T-cell (primary cell): ENCODE measurements around the gene GDF10. TPM values are rescaled to one million over a fixed set of nuclear protein-coding genes. Genes with fewer than 3 reads are reported as not detected.

Experiments used
- ATAC-seq, 4 experiments: fragments of 200-7000 bp in 3 of 4; fragments of 150-1000 bp in 1 of 4; cut with Tn5 transposase; replicated peaks in 1 of 4; 1 replicate in 3 of 4; 2 replicates in 1 of 4; pipeline ENCODE4 v1.10.0; 2021; ENCODE audit warnings: moderate library complexity in 3 of 4, mild to moderate bottlenecking in 2 of 4, moderate number of reproducible peaks in 1 of 4
- CTCF ChIA-PET, 2 donors: fragments of 300-600 bp; sonication (Branson Sonifier 250); formaldehyde crosslinking; loops; one replicate each; lab custom pipeline; 2022; ENCODE audit warnings: antibody characterized with exemption in 2 of 2; lab: Charles Lee
- POLR2A ChIA-PET, 2 donors: fragments of 300-600 bp; sonication (Branson Sonifier 250); formaldehyde crosslinking; loops; one replicate each; lab custom pipeline; 2022; ENCODE audit warnings: antibody characterized with exemption in 2 of 2; lab: Charles Lee
- DNase-seq, 35 experiments: peaks; one replicate each; pipeline versions ENCODE4 v3.0.0 to v3.0.0-alpha.2; 2013 to 2023
- H3K27ac ChIP-seq: one replicate; pipeline ENCODE4 v1.5.1; 2013; ENCODE audit warnings: low read length
- H3K27me3 ChIP-seq, 2 experiments: replicated peaks in 1 of 2; 1 replicate in 1 of 2; 2 replicates in 1 of 2; pipeline versions ENCODE4 v1.6.1 to v1.7.0; 2013; ENCODE audit warnings: low read length in 1 of 2, mixed read lengths in 1 of 2; ENCODE audit not compliant: control insufficient read depth in 2 of 2, insufficient read depth in 2 of 2; ENCODE audit errors: extremely low read depth in 1 of 2
- H3K36me3 ChIP-seq, 2 donors: 1 replicate in 1 of 2; 2 replicates in 1 of 2; pipeline versions ENCODE4 v1.6.1 to v1.7.0; 2013; ENCODE audit warnings: low read length in 1 of 2; ENCODE audit not compliant: control insufficient read depth in 2 of 2, insufficient read depth in 1 of 2; ENCODE audit errors: extremely low read depth in 1 of 2
- H3K4me1 ChIP-seq, 2 experiments: 1 replicate in 1 of 2; 2 replicates in 1 of 2; pipeline versions ENCODE4 v1.6.1 to v1.7.0; 2013; ENCODE audit warnings: low read length in 2 of 2, mixed read lengths in 1 of 2; ENCODE audit not compliant: insufficient read depth in 2 of 2, control insufficient read depth in 1 of 2; ENCODE audit errors: extremely low read depth in 1 of 2
- H3K4me3 ChIP-seq, 2 donors: 1 replicate in 1 of 2; 2 replicates in 1 of 2; pipeline versions ENCODE4 v1.5.1 to v1.7.0; 2013; ENCODE audit warnings: mild to moderate bottlenecking in 2 of 2, low read length in 1 of 2, moderate library complexity in 1 of 2; ENCODE audit not compliant: control insufficient read depth in 1 of 2; ENCODE audit errors: extremely low read depth in 1 of 2
- H3K9me3 ChIP-seq: 2 replicates; pipeline ENCODE4 v1.7.0; 2013
- H3K27ac Mint-ChIP-seq, 2 donors: one replicate each; pipeline ENCODE4 v1.8.0; 2020 to 2021; ENCODE audit warnings: mild to moderate bottlenecking in 2 of 2, mixed read lengths in 2 of 2
- H3K27me3 Mint-ChIP-seq, 2 donors: one replicate each; pipeline ENCODE4 v1.8.0; 2021 to 2022; ENCODE audit warnings: mixed read lengths in 2 of 2
- H3K36me3 Mint-ChIP-seq: one replicate; pipeline ENCODE4 v1.8.0; 2021; ENCODE audit warnings: mixed read lengths
- H3K4me1 Mint-ChIP-seq, 3 donors: one replicate each; pipeline ENCODE4 v1.8.0; 2020 to 2022; ENCODE audit warnings: mixed read lengths in 3 of 3, mild to moderate bottlenecking in 1 of 3
- H3K4me3 Mint-ChIP-seq, 3 donors: one replicate each; pipeline ENCODE4 v1.8.0; 2020 to 2022; ENCODE audit warnings: mild to moderate bottlenecking in 3 of 3, mixed read lengths in 3 of 3, moderate library complexity in 3 of 3
- H3K9me3 Mint-ChIP-seq, 3 donors: one replicate each; pipeline ENCODE4 v1.8.0; 2020 to 2022; ENCODE audit warnings: mixed read lengths in 3 of 3
- WGBS: methylation state at CpG from one replicate; pipeline ENCODE4 v1.1.5; 2013; ENCODE audit warnings: missing lambda C conversion rate; ENCODE audit not compliant: insufficient coverage; 5-methylcytosine and 5-hydroxymethylcytosine counted together
- total RNA-seq, 35 experiments: library from RNA in 6 of 35; stranded (reverse) in 6 of 35; fragments of 120-200 nt in 1 of 35; gene quantifications; one replicate each; pipeline versions ENCODE4 v1.2.1 to v1.2.4 and lab custom pipeline; 2013 to 2026

The GDF10 gene
- total RNA-seq, 5 donors from 2014 or later (not counting 1 experiment from before 2014, with no cell fraction given), result 0.14 to 1.4 (median 0.46) TPM

DNA sequence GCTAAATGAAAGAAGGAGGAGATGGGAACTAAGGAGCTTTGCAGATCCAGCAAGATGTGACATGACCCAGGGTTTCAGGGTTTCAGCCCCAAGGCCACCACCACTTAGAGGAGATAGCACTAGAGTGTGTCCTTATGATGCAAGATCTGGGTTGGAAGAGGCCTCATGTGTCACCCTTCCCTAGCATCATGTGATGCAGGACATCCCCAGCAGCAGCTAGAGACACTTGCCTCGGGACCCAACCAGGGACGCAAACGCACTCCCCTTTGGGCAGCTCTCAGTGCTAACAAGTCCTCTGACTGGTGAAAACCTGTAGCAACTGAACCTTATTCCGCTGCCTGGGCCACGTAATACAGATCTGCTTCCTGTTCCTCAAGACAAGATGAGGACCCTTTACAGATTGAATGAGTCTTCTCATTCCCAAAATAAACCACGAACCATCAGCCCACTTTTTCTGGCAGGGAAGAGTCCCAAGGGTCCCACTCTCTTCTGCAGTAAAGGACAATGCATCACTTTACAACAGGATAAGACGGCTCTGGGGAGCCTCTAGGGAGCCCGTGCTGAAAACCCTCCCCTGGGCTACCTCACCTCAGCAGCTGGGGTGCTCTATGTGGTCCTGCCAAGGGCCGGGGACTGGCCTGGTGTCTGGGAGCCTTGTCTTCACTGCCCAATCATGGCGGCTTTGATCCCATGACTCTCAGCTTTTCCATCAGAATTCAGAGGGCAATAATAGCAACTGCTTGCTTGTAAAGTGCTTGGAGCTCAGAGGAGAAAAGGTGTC is 44.8 kb upstream of the GDF10 start:
- H3K4me3 ChIP-seq, result no peak overlapping the region
- ChIA-PET CTCF (no interaction called here), POLR2A (no interaction called here)
- H3K27ac Mint-ChIP-seq, result peak overlapping the region; percentile 67 to 99
- peak overlapping the region in 1 of 3 donors; percentile 64 for H3K4me3 Mint-ChIP-seq
- no peaks in the 10 kb centered on the region for H3K36me3 ChIP-seq
- ATAC-seq (no peak), DNase-seq (peak in 1 of 35 experiments; percentile 16)
- H3K4me1 ChIP-seq, result peaks cover 30 to 43% of the 10 kb centered on the region in 2 experiments
- H3K9me3 Mint-ChIP-seq, result no peaks in the 10 kb centered on the region
- H3K4me1 Mint-ChIP-seq, result peaks cover 65 to 70% (median 67%) of the 10 kb centered on the region in 3 donors
- WGBS, result 89% methylated on average over 9 of the region's 10 CpGs
- no peaks in the 10 kb centered on the region for H3K36me3 Mint-ChIP-seq
- no peak overlapping the region for H3K27ac ChIP-seq
- H3K27me3 Mint-ChIP-seq, result no peaks in the 10 kb centered on the region
- no peaks in the 10 kb centered on the region for H3K27me3 ChIP-seq
- H3K9me3 ChIP-seq, result no peaks in the 10 kb centered on the region

DNA sequence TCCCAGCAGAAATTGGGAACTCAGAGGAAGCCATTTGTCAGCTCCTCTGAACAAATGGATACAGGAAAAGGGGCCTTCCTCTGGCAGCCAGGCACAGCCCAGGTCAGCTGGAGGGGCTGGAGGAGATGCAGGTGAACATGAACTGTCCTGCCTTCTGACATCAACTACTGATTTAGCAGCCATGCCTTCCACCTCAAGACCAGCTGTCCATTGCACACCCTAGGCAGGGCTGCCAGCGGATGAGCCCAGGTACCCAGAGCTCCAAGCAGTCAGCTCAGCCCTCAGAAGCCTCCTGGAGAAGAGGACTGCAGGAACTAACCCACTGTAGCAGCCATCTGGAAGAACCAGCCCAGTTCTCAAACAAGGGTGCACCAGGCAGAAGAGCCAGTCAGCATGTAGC is 44.1 kb upstream of the GDF10 start:
- H3K9me3 ChIP-seq, result no peaks in the 10 kb centered on the region
- ATAC-seq (no peak), DNase-seq (no peak)
- peak overlapping the region; percentile 98 to 99 for H3K27ac Mint-ChIP-seq
- no peaks in the 10 kb centered on the region for H3K36me3 Mint-ChIP-seq
- peaks cover 37 to 50% of the 10 kb centered on the region in 2 experiments for H3K4me1 ChIP-seq
- no peak overlapping the region for H3K27ac ChIP-seq
- peak overlapping the region in 1 of 3 donors; percentile 64 for H3K4me3 Mint-ChIP-seq
- H3K27me3 Mint-ChIP-seq, result no peaks in the 10 kb centered on the region
- H3K36me3 ChIP-seq, result no peaks in the 10 kb centered on the region
- no peaks in the 10 kb centered on the region for H3K27me3 ChIP-seq
- H3K4me3 ChIP-seq, result no peak overlapping the region
- ChIA-PET POLR2A (no interaction called here), CTCF (no interaction called here)
- peaks cover 72 to 76% (median 73%) of the 10 kb centered on the region in 3 donors for H3K4me1 Mint-ChIP-seq
- H3K9me3 Mint-ChIP-seq, result no peaks in the 10 kb centered on the region
- 100% methylated on average over 1 of the region's 1 CpG for WGBS

DNA sequence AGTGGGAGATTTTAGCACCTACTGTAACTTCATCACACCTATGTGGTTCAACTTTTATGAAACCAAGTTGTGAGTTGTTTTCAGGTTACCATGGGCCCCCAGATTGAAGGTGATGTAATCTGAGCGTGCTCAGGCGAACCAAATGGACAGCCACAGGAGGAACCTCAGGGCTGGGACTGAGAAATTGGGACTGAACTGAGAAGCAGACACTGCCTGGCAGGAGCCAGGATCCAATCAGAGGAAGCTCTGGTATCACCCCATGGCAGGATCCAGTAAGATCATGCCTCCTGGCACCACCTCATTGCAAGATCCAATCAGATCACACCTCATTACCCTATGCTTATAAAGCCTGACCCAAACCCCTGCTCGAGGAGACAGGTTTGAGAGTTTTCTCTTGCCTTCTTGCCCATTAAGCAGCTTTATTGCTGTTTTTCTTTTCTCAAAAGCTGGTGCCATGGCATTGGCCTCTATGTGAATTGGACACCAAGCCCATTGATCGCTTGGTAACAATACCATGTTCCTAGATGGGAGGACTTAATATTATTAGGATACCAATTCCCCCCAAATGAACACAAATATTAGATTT is 43.2 kb upstream of the GDF10 start:
- H3K4me3 Mint-ChIP-seq, result peak overlapping the region in 2 of 3 donors; percentile 62 to 64
- peaks cover 78 to 80% (median 79%) of the 10 kb centered on the region in 3 donors for H3K4me1 Mint-ChIP-seq
- H3K36me3 Mint-ChIP-seq, result no peaks in the 10 kb centered on the region
- peak overlapping the region; percentile 63 for H3K27ac ChIP-seq
- H3K27ac Mint-ChIP-seq, result peak overlapping the region; percentile 98 to 99
- H3K27me3 ChIP-seq, result no peaks in the 10 kb centered on the region
- WGBS, result 61% methylated on average over 2 of the region's 4 CpGs
- POLR2A ChIA-PET, result no interaction called here
- H3K36me3 ChIP-seq, result no peaks in the 10 kb centered on the region
- CTCF ChIA-PET, result interaction anchor here in 1 of 2 donors (0.6 kb wide), 1 partner anchor 189 kb away, joined by 3 read pairs; no protein-coding TSS in a partner anchor
- peak in 2 of 35 experiments; percentile 9 to 27 for DNase-seq
- peaks cover 39 to 60% of the 10 kb centered on the region in 2 experiments for H3K4me1 ChIP-seq
- H3K27me3 Mint-ChIP-seq, result no peaks in the 10 kb centered on the region
- no peak overlapping the region for H3K4me3 ChIP-seq
- no peaks in the 10 kb centered on the region for H3K9me3 ChIP-seq
- no peak for ATAC-seq
- H3K9me3 Mint-ChIP-seq, result no peaks in the 10 kb centered on the region

DNA sequence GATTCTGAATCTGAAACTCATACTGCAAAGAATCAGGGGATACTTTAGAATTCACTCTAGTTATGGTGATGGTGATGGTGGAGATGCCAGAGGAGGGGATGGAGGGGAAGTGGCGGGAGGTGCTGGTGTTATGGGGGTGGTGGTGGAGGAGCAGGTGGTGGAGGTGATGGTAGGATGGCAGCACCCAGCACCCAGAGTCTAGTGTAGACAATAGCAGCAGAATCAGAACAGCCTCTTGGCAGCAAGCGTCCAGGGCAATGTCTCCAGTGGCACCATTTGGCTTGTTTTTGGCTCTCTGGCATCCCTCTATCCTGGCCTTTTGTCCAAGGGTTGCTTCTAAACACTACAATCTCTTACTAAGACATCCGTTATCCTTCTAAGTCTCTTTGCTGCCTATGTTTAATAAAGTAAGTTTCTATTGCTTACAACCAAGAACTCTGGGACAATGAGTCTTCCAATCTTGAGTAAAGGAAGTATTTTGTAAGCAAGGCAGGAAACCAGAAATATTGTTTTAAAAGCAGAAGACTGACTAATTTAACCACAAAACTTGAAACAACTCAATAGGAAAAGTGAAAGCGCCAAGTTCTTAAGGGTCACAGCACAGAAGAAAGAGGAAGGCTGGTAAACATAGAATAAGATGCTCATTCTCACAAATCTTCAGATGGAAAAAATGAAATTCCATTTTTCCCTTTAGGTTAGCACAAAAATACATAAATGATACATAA is 42.4 kb upstream of the GDF10 start:
- Histone ChIP-seq H3K9me3 (no peaks in the 10 kb centered on the region), H3K27me3 (no peaks in the 10 kb centered on the region), H3K4me1 (peaks cover 42 to 62% of the 10 kb centered on the region in 2 experiments), H3K36me3 (no peaks in the 10 kb centered on the region), H3K4me3 (no peak overlapping the region), H3K27ac (peak overlapping the region; percentile 64)
- Mint-ChIP-seq H3K36me3 (no peaks in the 10 kb centered on the region), H3K27me3 (no peaks in the 10 kb centered on the region), H3K4me3 (peak overlapping the region; percentile 35 to 64 (median 62)), H3K27ac (peak overlapping the region; percentile 98 to 99), H3K4me1 (peaks cover 83 to 85% (median 85%) of the 10 kb centered on the region in 3 donors), H3K9me3 (no peaks in the 10 kb centered on the region)
- ATAC-seq (peak; percentile 72 to 80 (median 74)), DNase-seq (peak in 2 of 35 experiments; percentile 15 to 65)
- CTCF ChIA-PET, result interaction anchor here in 1 of 2 donors (0.6 kb wide), 1 partner anchor 190 kb away, joined by 3 read pairs; no protein-coding TSS in a partner anchor
- POLR2A ChIA-PET, result no interaction called here
- WGBS, result 71% methylated on average over 1 of the region's 4 CpGs

DNA sequence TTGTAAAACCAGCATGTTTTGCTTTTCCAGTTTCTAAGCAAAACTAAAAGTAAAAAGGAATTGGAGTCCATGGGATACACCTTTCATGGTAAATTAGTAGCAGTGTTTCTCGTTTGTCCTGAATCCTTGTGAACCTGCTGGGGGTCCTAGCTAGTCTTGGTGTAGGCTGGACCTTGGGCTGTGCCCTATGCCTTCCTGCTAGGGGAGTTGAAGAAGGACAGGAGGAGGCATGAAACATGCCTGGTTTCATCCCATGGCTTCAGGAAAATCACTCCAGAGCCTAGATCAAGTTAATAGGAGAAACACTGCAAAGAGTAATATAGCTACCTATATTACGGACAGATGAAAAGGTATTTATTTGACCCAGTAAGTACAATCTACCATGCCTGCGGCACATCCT is 41.1 kb upstream of the GDF10 start:
- no peaks in the 10 kb centered on the region for H3K27me3 ChIP-seq
- peak overlapping the region in 1 of 3 donors; percentile 64 for H3K4me3 Mint-ChIP-seq
- no peaks in the 10 kb centered on the region for H3K36me3 Mint-ChIP-seq
- ChIA-PET POLR2A (interaction anchor here in 1 of 2 donors (0.7 kb wide), 1 partner anchor 52 kb away, joined by 3 read pairs; no protein-coding TSS in a partner anchor), CTCF (interaction anchor here in 1 of 2 donors (0.5 to 1.3 kb wide), 2 partner anchors 25 to 53 kb away, joined by 3 to 8 read pairs; no protein-coding TSS in a partner anchor)
- H3K4me1 ChIP-seq, result peaks cover 42 to 65% of the 10 kb centered on the region in 2 experiments
- no peak overlapping the region for H3K27ac ChIP-seq
- peak overlapping the region; percentile 98 to 99 for H3K27ac Mint-ChIP-seq
- ATAC-seq (no peak), DNase-seq (no peak)
- H3K27me3 Mint-ChIP-seq, result no peaks in the 10 kb centered on the region
- no peaks in the 10 kb centered on the region for H3K9me3 Mint-ChIP-seq
- H3K9me3 ChIP-seq, result no peaks in the 10 kb centered on the region
- 80% methylated on average over 1 of the region's 3 CpGs for WGBS
- H3K4me3 ChIP-seq, result no peak overlapping the region
- no peaks in the 10 kb centered on the region for H3K36me3 ChIP-seq
- H3K4me1 Mint-ChIP-seq, result peaks cover 86 to 93% (median 90%) of the 10 kb centered on the region in 3 donors

DNA sequence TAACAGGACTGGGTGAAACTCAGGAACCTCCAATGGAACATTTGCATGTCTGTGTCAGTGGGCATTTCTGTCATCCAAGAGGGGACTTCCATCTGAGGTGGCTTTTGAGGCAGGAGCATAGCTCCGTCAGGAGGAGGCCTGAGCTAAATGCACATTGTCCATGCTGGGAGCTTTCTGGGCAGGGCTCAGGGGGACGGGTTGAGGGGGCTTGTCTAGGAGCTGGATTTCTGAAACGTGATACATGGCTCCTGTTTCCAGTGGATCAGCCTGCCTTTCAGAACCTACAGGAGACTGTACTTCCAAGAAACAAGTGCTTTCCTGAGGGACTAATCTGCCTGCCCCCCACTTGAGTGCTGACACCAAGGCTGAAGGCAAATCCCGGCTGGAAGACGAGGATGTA is 40.5 kb upstream of the GDF10 start:
- H3K27me3 ChIP-seq, result no peaks in the 10 kb centered on the region
- H3K4me1 Mint-ChIP-seq, result peaks cover 89 to 96% (median 94%) of the 10 kb centered on the region in 3 donors
- no peaks in the 10 kb centered on the region for H3K27me3 Mint-ChIP-seq
- H3K27ac ChIP-seq, result peak overlapping the region; percentile 88
- no peaks in the 10 kb centered on the region for H3K9me3 ChIP-seq
- DNase-seq (no peak), ATAC-seq (no peak)
- peak overlapping the region; percentile 98 to 99 for H3K27ac Mint-ChIP-seq
- H3K4me3 ChIP-seq, result no peak overlapping the region
- H3K4me3 Mint-ChIP-seq, result peak overlapping the region in 1 of 3 donors; percentile 64
- POLR2A ChIA-PET, result interaction anchor here in 1 of 2 donors (0.7 kb wide), 1 partner anchor 52 kb away, joined by 3 read pairs; no protein-coding TSS in a partner anchor
- no peaks in the 10 kb centered on the region for H3K36me3 ChIP-seq
- peaks cover 42 to 70% of the 10 kb centered on the region in 2 experiments for H3K4me1 ChIP-seq
- no peaks in the 10 kb centered on the region for H3K36me3 Mint-ChIP-seq
- WGBS, result 75% methylated on average over 2 of the region's 5 CpGs
- CTCF ChIA-PET, result interaction anchor here (0.6 to 1.3 kb wide), 4 partner anchors 9 to 52 kb away, joined by 3 read pairs; no protein-coding TSS in a partner anchor
- H3K9me3 Mint-ChIP-seq, result no peaks in the 10 kb centered on the region
